ENCODE data around the gene ADAT3.

GRCh38 chr19:1938071-1938470 lies 32.9 kb downstream of the ADAT3 start:
- no peak for TF ChIP-seq CTCF (conservative IDR thresholded peaks at IDR 0.05; ENCODE audit: low read length)
- TF ChIP-seq EZH2phosphoT487 (IDR thresholded peaks at IDR 0.05; ENCODE audit: borderline replicate concordance, low read depth, low read length): no peak

All from OCI-LY7 (cell line).